Measurements from ENCODE around the gene IRF9. TPM values are rescaled to one million over a fixed set of nuclear protein-coding genes. Genes with fewer than 3 reads are reported as not detected.

Gene IRF9
- total RNA-seq, 1 donor from 2014 or later: 102 TPM

DNA sequence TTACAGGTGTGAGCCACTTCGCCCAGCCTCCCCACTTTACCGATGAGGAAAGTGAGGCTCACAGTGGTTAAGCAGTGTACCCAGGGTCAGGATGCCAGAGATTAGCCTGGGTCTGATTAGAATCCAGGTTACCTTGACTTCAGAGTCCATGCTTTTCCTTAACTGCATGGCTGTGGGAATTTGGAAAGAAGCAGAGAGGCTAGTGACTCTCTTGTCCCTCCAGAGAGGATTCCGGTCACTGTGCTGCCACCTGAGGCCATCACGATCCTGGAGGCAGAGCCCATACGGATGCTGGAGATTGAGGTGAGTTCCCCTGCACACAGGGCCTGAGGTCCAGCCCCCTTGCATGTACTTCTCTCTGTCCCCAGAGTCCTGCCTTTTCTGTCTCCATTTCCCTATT, 15.5 kb downstream of the IRF9 start:
- DNase-seq (ENCODE audit: low spot score): no peak

DNA sequence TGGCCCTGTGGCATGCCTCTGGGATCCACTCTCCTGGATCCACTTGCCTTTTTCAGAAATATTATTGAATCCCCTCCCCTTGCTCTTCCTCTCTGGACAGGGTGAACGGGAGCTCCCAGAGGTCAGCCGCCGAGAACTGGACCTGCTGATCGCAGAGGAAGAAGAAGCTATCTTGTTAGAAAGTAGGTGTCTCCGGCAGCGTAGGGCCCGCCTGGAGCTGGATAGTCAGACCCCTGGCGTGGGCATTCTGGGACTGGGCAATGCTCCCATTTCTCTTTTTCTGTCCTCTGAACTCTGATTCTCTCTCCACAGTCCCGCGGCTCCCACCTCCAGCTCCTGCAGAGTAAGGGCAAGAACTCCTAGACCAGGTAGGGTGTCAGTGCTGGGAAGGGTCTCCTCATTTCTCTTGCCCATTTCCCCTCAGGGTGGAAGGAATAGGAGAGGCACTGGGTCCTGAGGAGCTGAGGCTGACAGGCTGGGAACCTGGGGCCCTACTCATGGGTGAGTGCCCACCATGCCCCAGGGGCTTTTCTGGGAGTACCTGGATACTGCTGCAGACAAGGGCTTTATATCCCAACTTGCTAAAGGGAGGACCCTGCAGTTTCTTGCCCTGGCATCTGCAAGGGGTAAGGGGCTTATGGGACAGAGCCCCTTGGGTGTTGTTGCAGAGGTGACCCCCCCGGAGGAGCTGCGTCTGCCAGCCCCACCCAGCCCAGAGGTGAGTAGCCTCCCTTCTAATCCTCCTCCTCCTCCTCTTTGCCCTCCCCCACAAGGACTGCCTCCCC, 16.2 kb downstream of the IRF9 start:
- DNase-seq (ENCODE audit: low spot score): no peak

DNA sequence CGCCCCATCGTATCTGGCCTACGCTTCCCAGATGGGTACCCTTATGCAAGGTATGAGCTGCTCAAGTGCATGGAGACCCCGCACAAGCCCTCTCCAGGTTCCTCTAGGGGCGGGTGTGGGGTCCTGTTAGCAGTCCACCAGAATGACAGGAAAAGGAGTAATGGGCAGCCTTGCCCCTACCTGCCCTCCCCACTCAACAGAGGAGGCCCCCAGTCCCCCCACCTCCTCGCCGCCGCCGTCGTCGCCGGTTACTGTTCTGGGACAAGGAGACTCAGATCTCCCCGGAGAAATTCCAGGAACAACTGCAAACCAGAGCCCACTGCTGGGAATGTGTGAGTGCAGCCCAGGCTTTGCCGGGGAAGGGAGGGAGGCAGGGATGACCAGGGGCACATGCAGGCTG, 16.8 kb downstream of the IRF9 start:
- no peak for DNase-seq (ENCODE audit: low spot score)

DNA sequence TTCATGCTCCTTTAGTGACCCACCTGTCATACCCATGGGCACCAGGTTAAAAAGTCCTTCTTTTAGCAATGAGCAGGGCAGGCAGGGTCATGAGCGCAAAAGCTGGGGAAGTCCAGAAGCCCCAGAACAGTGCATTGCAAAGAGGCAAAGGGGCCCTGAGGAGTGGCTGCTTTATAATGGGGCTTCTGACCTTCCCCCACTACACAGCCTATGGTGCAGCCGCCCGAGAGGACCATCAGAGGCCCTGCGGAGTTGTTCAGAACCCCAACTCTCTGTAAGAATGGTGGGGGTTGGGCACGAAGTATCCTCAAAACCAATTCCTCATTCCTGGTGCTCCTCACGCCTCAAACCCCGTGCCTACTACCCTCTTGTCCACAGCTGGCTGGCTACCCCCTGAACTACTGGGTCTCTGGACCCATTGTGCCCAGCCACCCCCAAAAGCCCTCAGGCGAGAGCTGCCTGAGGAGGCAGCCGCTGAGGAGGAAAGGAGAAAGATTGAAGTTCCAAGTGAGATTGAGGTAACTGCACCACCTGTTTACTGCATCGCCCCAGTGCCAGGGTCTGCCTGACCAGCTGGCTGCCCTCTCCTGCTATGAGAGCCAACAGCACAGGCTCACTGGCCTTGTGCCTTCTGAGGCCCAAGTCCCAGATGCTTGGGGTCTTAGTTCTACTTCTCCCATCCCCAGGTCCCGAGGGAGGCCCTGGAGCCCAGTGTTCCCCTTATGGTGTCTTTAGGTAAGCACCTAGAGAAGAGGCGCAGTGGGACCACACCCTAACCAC, 17.5 kb downstream of the IRF9 start:
- no peak for DNase-seq (ENCODE audit: low spot score)

DNA sequence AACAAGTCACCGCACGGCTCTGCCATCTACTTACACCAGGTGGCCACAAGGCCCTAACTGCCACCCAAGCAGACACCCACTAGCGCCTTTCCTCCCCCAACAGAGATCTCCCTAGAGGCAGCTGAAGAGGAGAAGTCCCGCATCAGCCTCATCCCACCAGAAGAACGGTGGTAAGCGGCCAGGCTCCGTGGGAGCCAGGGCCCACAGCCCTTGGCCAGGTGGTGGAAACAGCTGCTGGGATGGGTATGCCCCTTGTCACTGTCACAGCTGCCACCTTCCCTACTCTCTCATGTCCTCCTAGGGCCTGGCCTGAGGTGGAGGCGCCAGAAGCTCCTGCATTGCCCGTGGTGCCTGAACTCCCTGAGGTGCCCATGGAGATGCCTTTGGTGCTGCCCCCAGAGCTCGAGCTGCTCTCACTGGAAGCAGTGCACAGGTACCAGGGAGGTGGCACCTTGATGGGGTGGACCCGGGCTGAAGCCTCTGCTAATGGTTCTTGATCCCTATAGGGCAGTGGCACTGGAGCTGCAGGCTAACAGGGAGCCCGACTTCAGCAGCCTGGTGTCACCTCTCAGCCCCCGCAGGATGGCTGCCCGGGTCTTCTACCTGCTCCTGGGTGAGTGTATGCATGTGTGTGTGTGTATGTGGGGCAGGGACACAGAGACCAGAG, 18.4 kb downstream of the IRF9 start:
- no peak for DNase-seq (ENCODE audit: low spot score)

DNA sequence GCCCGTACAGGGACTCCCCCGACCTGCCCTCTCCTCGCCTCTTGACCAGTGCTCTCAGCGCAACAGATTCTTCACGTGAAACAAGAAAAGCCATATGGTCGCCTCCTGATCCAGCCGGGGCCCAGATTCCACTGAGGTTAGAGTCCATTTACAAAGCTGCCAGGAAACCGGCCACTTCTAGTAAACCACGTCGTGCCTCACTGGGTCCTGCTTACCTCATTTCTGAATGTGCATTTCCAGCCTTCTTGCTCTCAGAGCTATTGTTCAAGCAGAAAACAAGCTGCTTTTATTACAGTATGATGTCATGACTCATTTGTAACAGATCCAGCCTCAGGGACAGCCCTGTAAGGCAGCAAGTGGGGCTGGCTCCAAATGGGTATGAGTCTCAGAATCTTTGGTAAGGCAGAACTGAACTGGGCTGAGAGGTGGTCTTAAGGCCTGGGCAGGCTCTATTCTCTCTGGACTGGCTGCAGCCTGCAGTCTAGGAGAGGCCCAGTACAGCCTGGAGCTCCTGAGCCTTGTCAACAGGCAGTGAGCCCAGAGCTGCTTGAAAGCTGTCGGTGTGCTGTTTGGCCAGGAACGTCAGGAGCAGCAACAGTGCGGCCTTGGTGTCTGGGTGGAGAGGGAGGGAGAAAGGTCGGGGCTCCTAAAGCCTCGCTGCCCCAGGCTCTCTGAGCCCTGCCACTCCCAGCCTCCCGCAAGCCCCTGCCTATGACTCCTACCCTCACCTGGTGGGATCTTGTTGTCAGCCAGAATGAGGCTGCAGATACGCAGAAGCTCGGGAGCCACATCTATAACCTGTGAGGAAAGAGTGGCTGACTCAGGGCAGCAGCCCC, 19.1 kb downstream of the IRF9 start:
- no peak for DNase-seq (ENCODE audit: low spot score)

DNA sequence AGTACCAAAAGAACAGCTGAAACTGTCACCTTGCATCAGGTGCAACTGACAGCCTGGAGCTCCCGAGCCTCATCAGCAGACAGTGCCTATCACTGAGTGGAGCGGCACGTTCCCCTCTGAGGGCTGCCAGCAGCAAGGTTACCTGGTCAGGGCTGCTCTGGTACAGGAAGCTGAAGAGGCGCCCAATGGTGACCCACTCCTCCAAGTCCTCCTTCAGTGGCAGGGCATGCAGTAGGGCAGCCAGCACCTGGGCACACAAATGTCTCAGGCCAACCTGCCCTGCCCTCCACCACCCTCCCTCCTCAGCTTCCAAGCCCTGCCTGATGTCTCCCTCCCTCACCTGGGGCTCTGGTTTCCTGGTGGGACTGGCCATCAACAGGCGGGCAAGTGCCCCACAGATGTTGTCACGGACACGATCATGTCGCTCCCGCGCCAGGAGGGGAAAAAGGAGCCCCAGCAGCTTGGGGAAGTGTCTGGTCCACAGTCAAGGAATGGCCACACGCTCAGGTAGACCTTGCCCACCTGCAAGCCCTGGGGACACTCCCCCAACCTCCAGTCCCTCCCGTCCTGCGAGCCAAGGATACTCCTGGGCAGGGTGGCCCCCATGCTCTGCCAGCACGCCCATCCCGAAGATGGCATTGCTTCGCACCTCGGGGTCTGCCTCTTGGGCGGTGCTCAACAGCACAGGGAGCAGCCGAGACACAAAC, 20.5 kb downstream of the IRF9 start:
- no peak for DNase-seq (ENCODE audit: low spot score)

DNA sequence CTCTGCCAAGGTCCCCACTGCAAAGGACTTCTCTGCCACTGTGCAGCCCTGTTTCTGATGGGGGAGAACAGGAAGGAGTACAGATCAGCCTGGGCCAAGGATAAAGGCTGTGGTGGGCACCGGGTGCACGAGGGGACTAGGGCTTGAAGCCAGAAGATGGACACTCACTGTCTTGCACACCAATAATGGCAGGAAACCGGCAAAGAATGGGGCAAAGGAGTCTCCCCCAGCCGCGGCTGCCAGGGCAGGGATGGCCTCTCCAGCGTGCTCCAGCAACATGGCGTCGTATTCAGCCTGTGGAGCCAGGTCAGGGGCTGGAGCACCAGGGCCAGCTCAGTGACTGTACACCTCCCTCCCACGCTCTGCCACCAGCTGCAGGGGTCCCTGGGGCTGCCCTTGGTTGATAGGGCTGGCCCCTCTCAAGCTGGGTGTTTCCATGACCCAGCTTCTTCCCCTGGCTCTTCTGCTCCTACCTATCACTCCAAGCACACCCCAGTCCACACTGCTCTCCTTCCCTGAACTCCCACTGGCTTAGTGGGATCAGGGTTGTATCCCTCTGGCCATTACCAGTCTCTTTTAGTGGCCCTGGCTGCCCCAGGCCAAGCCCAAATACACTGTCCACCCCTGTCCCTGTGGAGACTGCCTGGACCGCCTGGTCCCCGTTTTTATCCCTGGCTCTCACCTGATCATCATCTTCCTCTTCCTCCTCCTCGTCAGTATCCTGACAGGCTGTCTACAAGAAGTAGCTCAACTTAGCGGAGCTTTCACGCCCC, 21.2 kb downstream of the IRF9 start:
- no peak for DNase-seq (ENCODE audit: low spot score)

DNA sequence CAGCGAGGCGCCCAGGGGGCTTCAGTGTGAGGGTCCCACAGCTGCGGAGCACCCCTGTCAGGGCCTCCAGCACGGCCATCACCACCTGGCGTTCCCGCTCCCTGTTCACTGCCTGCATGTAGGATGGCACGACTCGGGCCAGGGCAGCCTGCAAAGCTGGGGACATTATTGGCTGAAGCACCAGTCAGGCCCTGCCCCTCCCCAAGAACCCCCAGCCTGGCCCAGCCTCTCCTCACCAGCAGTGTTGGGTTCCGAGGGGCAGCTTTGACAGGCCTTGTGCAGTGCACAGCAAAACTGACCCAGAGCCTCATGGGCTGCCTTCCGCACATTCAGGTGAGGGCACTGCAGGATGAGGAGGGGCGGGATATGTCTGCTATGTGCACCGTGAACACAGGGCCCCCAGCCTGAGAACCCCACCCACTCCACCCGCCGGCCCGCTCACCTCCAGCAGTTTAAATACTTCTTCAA, 22.0 kb downstream of the IRF9 start:
- no peak for DNase-seq (ENCODE audit: low spot score)

DNA sequence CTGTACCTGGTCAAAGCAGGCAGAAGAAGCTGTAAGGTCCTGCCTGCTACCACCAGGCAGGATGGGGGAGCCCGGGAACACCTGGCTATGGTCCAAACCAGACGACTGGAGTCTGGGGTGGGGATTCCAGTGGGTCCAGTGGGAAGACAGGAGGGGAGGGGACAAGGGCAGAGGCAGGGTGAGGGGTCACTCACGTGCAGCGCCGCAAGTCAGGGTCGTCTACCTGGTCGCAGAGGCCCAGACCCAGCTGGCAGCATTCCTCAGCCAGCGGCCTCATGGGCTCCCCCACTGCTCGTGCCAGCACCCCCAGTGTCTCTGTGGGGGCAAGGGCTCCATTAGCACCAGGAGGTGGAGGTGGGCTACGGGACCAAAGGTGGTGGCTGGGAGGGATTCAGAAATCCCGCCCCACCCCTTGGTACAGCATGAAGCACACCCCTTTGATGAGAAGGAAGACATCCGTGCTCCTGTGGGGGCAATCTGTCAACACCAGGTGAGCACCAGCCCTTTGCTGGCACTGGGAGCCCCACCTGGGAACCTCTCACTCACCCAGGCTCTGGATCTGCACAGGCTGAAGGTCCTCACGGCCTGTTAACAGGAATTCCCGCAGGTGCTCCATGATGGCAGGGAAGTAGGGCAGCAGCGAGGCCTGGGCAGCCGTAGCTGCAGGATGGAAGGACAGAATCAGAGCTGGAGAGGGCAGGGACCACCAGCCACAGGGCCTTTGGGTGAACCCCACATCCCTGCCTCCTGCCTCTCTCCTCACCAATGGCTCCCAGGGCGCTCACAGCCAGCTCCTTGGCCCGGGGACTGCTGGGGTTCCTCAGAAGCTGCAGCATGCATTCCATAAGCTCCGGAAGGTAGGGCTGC, 23.3 kb downstream of the IRF9 start:
- no peak for DNase-seq (ENCODE audit: low spot score)

DNA sequence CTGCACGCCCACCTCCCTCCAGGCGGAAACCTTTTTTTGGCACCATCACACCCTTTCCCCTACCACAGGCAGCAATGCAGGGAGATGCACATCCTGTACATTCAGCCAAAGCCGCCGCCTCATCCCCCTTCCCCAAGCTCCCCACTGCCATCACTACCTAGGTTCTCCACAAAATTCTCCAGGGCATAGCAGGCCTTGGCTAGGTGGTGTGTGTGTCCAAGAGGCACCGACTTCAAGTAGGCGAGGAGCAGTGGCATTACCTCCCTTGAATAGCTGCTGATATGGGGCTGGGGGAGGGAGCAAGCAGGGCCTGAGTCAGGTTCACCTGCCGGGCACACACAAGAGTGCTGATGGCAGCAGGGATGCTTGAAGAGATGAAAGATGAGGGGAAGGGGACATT, 24.0 kb downstream of the IRF9 start:
- DNase-seq (ENCODE audit: low spot score): no peak

DNA sequence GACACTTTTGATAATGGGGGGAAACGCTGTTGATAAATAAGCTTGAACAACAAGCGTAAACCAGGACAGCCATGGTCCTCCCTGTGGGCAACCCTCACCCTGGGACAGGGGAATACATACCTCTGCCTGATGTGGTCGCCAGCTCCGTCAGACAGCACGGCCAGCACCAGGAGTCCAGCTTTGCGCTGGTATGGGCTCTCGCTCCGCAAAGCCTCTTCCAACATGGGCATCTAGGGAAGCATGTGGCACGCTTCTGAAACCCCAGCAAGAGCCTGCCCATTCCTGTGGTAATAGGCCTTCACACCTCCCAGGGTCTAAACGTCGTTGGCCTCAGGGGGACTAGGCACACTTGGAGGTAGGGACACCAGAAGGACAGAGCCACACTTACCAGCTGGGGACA, 24.7 kb downstream of the IRF9 start:
- no peak for DNase-seq (ENCODE audit: low spot score)

DNA sequence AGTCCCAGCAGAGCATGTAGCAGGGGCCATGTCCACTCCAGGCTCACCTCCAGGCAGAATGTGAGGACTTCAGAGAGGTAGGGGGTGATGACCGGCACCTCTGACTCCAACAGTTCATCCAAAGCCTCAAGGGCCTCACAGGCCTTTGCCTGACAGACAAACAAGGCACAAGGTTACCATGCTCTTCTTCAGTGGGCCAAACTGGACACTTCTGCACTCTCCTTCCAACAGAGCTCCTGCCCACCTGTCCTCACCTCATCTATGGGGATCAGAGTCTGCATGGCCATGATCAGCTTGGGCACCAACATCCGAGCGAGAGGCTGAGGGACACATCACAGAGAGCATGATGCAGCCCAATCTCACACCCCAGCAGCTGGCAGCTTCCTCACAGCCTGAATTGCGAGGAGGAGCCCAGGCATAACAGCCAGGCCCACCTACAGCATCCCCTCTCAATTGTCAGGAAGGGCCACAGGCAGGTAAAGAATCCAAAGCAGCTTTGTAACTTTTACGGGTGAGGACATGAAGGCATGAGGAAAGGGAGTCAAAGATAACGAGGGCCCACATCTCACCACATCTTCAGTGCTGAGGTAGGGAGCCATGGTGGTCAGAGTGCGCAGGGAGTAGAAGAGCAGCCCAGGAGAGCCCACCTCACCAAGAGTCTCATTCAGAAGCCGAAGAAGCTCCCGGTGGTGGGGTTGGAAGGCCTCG, 25.9 kb downstream of the IRF9 start:
- no peak for DNase-seq (ENCODE audit: low spot score)

DNA sequence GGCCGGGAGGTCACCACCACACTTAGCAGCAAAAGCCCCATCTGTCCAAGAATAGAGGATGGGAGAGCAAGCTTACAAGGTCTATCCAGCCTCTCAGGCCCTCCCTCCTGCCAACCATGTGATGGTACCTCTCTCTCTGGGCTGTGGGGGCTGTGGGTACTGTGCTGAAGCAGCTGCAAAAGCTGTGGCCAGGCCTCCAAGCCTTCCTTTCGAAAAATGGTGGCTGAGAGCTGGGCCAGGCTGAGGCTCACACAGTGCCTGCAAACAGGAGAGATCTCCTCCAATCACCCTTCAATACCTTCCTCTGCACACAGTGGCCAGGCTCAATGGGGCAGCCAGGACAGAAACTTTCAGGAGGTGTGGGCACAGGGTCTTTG, 26.5 kb downstream of the IRF9 start:
- DNase-seq (ENCODE audit: low spot score): no peak

DNA sequence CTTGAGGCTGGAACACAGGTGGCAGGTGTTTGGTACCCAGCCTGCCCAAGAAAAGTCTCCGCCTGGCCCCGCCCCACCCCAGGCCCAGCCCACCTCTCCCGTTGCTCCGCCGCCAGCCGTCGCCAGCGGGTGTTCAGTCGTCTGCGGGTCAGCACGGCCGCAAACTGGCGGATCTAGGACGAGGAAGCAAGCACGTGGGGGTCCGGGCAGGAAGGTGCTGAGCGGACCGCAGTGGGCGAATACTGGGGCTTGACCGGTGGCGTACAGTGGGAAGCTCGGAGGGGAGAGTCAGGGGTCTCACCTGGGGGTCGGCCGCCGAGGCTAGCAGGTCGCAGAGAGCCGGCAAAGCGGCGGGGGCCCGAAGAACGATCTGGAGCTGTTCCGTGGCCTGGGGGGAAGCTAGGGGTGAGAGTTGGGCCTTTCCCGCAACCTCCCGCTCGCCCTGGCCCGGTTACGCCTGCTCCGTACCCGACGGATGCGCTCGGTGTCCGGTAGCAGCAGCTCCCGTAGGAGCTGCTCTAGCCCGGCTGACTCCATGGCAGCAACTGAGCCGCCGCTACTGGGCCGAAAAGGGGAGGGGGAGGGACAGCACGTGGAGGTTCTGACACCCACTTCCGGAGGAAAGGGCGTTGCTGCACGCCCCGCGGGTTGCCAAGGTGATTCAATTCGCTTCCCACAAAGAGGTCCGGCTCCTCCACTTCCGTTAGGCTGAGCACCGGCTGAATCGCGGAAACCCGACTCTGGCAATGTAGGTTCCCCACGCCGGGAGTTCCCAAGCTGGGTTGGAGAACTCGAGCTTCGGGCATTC, 27.4 kb downstream of the IRF9 start, which contains the start of gene IPO4:
Gene IPO4, minus strand, starts transcription at position 566 of the 808 bp plus-strand sequence. Its CDS starts 29 bp downstream, at position 537.
- DNase-seq (ENCODE audit: low spot score): peak; percentile 96

DNA sequence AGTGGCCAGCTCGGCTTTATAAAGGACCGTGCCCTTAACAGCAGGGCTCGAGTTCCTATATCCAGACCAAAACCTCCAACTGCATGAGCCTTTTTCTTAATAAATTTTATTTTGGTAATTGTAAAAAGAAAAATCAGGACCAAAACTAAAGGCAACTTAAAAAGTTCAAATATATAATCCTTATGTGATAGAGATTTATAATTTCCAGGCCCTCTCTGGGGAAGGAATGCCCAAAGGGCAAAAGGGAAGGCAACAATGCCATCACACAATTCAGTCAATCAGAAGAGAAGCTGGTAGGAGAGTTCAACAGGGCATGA, 28.0 kb downstream of the IRF9 start:
- DNase-seq (ENCODE audit: low spot score): no peak

DNA sequence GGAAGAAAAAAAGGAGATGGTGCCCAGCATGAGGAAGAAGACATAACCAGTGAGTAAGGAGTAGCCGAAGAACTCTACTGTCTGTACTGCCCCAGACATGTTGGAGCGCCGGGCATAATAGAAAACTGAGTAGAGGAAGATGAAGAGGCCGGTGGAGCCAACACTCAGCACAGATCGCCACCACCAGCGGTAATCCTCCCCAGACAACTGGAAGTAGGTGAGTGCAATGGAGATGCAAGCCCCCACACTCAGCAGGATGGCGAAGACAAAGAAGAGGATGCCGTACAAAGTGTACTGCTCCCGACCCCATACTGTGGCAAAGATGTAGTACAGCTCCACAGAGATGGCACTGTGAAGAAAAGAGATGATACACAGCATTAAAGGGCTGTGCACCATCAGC, 28.4 kb downstream of the IRF9 start:
- no peak for DNase-seq (ENCODE audit: low spot score)

Measured in mesenteric fat pad (tissue), 1 donor.